Measurements from ENCODE around the gene VAMP7. TPM values are rescaled to one million over a fixed set of nuclear protein-coding genes. Genes with fewer than 3 reads are reported as not detected.
"Not testable (repeated sequence)": the region's sequence is repeated elsewhere in the genome, so short reads cannot be mapped to it uniquely, and the experiment has no call there.

VAMP7 gene, protein sequence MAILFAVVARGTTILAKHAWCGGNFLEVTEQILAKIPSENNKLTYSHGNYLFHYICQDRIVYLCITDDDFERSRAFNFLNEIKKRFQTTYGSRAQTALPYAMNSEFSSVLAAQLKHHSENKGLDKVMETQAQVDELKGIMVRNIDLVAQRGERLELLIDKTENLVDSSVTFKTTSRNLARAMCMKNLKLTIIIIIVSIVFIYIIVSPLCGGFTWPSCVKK
- total RNA-seq (2022) (30.3 and 40.4 TPM in 2 replicates), Bru-seq, nascent RNA (percentile 75 among the genes with signal in this experiment), BruChase-seq, experiment 1, labeled RNA remaining after a 6-hour chase (percentile 66 among the genes with signal in this experiment), BruChase-seq, experiment 2, labeled RNA remaining after a 2-hour chase (percentile 59 among the genes with signal in this experiment)
- long read RNA-seq, transcript VAMP7-202 (8 exons, 2,646 nt): major isoform, 48 of 60 reads
- long read RNA-seq, partial matches to known transcripts: 0 of 60 reads
- long read RNA-seq, other reads (novel, unspliced or antisense): 7 of 60 reads

DNA sequence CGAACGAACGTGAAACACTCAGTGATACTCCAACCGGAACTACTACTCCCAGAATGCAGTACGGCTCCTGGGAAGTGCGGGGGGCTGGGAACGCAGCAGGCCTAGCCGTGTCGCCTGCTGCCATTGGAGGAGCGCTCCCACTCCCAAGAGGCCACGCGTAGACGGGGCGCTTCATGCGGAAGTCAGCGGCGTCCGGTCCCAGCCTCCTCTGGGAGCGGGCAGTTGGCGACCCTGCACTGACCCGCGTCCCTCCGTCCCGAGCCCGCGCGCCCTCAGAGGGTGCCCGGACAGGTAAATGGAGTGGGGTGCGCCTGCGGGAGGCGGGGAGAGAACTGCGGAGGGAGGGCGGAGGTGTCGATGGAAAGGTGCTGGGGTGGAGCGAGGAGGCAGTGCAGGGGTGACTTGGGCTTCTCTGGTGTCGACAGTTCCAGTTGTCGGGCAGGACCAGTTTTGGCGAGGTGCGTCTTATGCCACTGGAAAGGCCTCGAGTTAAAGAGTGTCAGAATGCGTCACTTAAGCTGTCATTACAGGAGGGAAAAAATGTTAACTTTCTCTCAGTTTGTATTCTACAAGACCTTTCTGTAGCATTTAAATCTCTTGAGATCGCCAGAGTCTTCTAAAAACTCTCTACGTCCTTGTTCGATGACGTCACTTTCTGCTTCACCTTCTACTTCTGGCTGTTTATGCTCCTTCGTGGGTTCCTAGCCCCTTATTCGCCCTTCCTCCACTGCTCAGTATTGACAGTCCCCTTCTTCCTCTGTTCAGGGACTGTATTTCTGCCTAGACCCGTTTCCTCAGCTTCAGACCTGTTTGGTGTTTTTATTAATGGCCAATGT, at the start of gene VAMP7:
Gene VAMP7, plus strand, starts transcription at position 188 of the 836 bp plus-strand sequence. CDS start 8,122 bp downstream, outside the sequence.
- BruUV-seq (replicated peaks): no TSS peak
- peaks cover 14% of the 10 kb centered on the region for H3K4me1 Mint-ChIP-seq (ENCODE audit: low read depth, unreplicated experiment)
- H3K36me3 Mint-ChIP-seq (ENCODE audit: insufficient read depth, unreplicated experiment): peaks cover 20% of the 10 kb centered on the region
- TF ChIP-seq, protein P1, sequence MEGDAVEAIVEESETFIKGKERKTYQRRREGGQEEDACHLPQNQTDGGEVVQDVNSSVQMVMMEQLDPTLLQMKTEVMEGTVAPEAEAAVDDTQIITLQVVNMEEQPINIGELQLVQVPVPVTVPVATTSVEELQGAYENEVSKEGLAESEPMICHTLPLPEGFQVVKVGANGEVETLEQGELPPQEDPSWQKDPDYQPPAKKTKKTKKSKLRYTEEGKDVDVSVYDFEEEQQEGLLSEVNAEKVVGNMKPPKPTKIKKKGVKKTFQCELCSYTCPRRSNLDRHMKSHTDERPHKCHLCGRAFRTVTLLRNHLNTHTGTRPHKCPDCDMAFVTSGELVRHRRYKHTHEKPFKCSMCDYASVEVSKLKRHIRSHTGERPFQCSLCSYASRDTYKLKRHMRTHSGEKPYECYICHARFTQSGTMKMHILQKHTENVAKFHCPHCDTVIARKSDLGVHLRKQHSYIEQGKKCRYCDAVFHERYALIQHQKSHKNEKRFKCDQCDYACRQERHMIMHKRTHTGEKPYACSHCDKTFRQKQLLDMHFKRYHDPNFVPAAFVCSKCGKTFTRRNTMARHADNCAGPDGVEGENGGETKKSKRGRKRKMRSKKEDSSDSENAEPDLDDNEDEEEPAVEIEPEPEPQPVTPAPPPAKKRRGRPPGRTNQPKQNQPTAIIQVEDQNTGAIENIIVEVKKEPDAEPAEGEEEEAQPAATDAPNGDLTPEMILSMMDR (IDR thresholded peaks at IDR 0.05; ENCODE audit: unreplicated experiment): no peak
- peak; percentile 89 for DNase-seq
- CTCF ChIA-PET: no interaction called here
- H3K9me3 Mint-ChIP-seq (ENCODE audit: low read depth, unreplicated experiment): no peaks in the 10 kb centered on the region
- H3K27me3 Mint-ChIP-seq (ENCODE audit: unreplicated experiment): no peaks in the 10 kb centered on the region
- peak within 1 kb of the TSS; percentile 97 for H3K27ac Mint-ChIP-seq (ENCODE audit: unreplicated experiment)
- intact Hi-C loops (cut with micrococcal nuclease; ENCODE audit: unreplicated experiment): no loop called here
- H3K4me3 Mint-ChIP-seq (ENCODE audit: low read depth, unreplicated experiment): peak within 1 kb of the TSS; percentile 100

DNA sequence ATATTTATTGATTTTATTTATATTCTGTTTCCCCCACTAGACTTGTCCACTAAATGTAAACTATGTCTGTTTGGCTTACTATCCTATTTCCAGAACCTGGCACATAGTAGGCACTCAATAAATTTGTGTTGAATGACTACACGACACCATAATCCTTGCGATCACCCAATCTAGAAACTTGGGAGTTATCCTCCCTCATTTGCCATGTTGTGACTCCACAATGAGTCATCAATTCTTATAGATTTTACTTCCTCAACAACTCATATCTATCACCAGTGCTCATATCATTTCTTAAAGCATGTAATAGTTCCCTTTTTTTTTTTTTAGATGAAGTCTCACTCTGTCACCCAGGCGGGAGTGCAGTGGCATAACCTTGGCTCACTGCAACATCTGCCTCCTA, 39.9 kb upstream of the VAMP7 start:
- Mint-ChIP-seq H3K9me3 (ENCODE audit: low read depth, unreplicated experiment) (no peaks in the 10 kb centered on the region), H3K4me1 (ENCODE audit: low read depth, unreplicated experiment) (no peaks in the 10 kb centered on the region), H3K4me3 (ENCODE audit: low read depth, unreplicated experiment) (no peak overlapping the region), H3K27me3 (ENCODE audit: unreplicated experiment) (no peaks in the 10 kb centered on the region), H3K36me3 (ENCODE audit: insufficient read depth, unreplicated experiment) (no peaks in the 10 kb centered on the region), H3K27ac (ENCODE audit: unreplicated experiment) (no peak overlapping the region)
- TF ChIP-seq, protein P1 (IDR thresholded peaks at IDR 0.05; ENCODE audit: unreplicated experiment): no peak
- no TSS peak for BruUV-seq (replicated peaks)
- intact Hi-C loops (cut with micrococcal nuclease; ENCODE audit: unreplicated experiment): no loop called here
- DNase-seq: no peak
- CTCF ChIA-PET: no interaction called here

DNA sequence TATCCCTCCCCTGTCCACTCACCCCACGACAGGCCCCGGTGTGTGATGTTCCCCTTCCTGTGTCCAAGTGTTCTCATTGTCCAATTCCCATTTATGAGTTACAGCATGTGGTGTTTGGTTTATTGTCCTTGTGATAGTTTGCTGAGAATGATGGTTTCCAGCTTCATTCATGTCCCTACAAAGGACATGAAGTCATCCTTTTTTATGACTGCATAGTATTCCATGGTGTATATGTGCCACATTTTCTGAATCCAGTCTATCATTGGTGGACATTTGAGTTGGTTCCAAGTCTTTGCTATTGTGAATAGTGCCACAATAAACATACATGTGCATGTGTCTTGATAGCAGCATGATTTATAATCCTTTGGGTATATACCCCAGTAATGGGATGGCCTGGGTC, 29.4 kb upstream of the VAMP7 start:
- H3K36me3 Mint-ChIP-seq (ENCODE audit: insufficient read depth, unreplicated experiment); BruUV-seq (replicated peaks); intact Hi-C loops (cut with micrococcal nuclease; ENCODE audit: unreplicated experiment); H3K9me3 Mint-ChIP-seq (ENCODE audit: low read depth, unreplicated experiment); DNase-seq; CTCF ChIA-PET; H3K4me1 Mint-ChIP-seq (ENCODE audit: low read depth, unreplicated experiment); H3K4me3 Mint-ChIP-seq (ENCODE audit: low read depth, unreplicated experiment); H3K27ac Mint-ChIP-seq (ENCODE audit: unreplicated experiment): not testable (repeated sequence)
- H3K27me3 Mint-ChIP-seq (ENCODE audit: unreplicated experiment): peaks cover 13% of the 10 kb centered on the region

DNA sequence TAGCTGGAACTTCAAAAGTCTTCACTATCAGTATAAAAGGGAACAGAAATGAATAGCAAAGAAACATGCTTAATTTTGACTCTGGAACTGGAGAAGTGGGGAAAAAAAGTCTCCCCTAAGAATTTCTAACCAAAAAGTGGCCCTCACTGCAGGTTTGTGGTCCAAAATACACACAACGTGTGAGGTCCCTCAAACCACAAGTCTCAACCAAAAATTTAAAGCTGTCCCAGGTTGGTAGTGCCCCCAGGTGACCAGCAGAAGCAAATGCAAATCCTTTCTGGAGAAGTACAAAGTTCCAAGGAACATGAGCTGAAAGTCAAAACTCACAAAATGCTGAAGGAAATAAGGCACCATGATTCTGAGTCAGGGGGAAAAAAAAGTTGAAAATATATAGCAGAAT, 23.6 kb upstream of the VAMP7 start:
- H3K4me1 Mint-ChIP-seq (ENCODE audit: low read depth, unreplicated experiment): no peaks in the 10 kb centered on the region
- peaks cover 3% of the 10 kb centered on the region for H3K9me3 Mint-ChIP-seq (ENCODE audit: low read depth, unreplicated experiment)
- CTCF ChIA-PET: no interaction called here
- intact Hi-C loops (cut with micrococcal nuclease; ENCODE audit: unreplicated experiment): no loop called here
- TF ChIP-seq, protein P1 (IDR thresholded peaks at IDR 0.05; ENCODE audit: unreplicated experiment): no peak
- no TSS peak for BruUV-seq (replicated peaks)
- peak; percentile 8 for DNase-seq
- H3K27me3 Mint-ChIP-seq (ENCODE audit: unreplicated experiment): peaks cover 13% of the 10 kb centered on the region
- no peak overlapping the region for H3K27ac Mint-ChIP-seq (ENCODE audit: unreplicated experiment)
- no peaks in the 10 kb centered on the region for H3K36me3 Mint-ChIP-seq (ENCODE audit: insufficient read depth, unreplicated experiment)
- no peak overlapping the region for H3K4me3 Mint-ChIP-seq (ENCODE audit: low read depth, unreplicated experiment)

All from Calu3 (cell line).